ENCODE data around the gene TTC39C. TPM values are rescaled to one million over a fixed set of nuclear protein-coding genes. Genes with fewer than 3 reads are reported as not detected.

TTC39C gene
- polyA plus RNA-seq, 3 donors, result 4.3 to 29.5 (median 8.3) TPM

- no peak for DNase-seq
- TF ChIP-seq CTCF (IDR thresholded peaks at IDR 0.05), result no peak
- Mint-ChIP-seq H3K4me3 (no peak overlapping the region), H3K36me3 (peaks cover 0 to 2% of the 10 kb centered on the region in 2 donors), H3K4me1 (no peaks in the 10 kb centered on the region), H3K27ac (no peak overlapping the region), H3K9me3 (peaks cover 0 to 2% (median 0%) of the 10 kb centered on the region in 7 donors), H3K27me3 (ENCODE audit: low read depth in 3 of 3) (peaks cover 0 to 4% (median 0%) of the 10 kb centered on the region in 3 donors)
- Histone ChIP-seq H3K79me2 (ENCODE audit: insufficient read depth, low read length) (no peaks in the 10 kb centered on the region), H3K9me3 (replicated peaks in 1 of 2; ENCODE audit: control insufficient read depth in 1 of 2, insufficient read depth in 1 of 2, low read length in 2 of 2) (no peaks in the 10 kb centered on the region), H3K9ac (ENCODE audit: insufficient read depth, low read length, poor library complexity, severe bottlenecking) (no peak overlapping the region), H3K4me2 (replicated peaks; ENCODE audit: extremely low read depth, low read length, poor library complexity, severe bottlenecking) (no peak overlapping the region), H4K20me1 (ENCODE audit: insufficient read depth, low read length) (no peaks in the 10 kb centered on the region), H3K36me3 (replicated peaks in 1 of 2; ENCODE audit: control insufficient read depth in 1 of 2, insufficient read depth in 2 of 2, low read length in 2 of 2) (no peaks in the 10 kb centered on the region), H3K4me1 (ENCODE audit: control insufficient read depth in 1 of 2, insufficient read depth in 2 of 2, low read length in 2 of 2) (no peaks in the 10 kb centered on the region), H3K4me3 (replicated peaks in 1 of 3; ENCODE audit: low read depth in 2 of 3, low read length in 3 of 3) (no peak overlapping the region), H3K27me3 (ENCODE audit: control insufficient read depth in 2 of 2, insufficient read depth in 2 of 2, low read length in 2 of 2) (no peaks in the 10 kb centered on the region), H2AFZ (ENCODE audit: insufficient read depth, low read depth, low read length, poor library complexity, severe bottlenecking) (no peak overlapping the region), H3K27ac (ENCODE audit: low read depth in 1 of 2, low read length in 2 of 2) (no peak overlapping the region)
- no CpG with 5 or more reads among the region's 2 CpGs for WGBS (ENCODE audit: insufficient coverage)
- intact Hi-C loops (cut with micrococcal nuclease), result no loop called here
Measured at GRCh38 chr18:23992941-23993280, 21.6 kb upstream of the TTC39C start.

- H3K36me3 Mint-ChIP-seq, result no peaks in the 10 kb centered on the region
- no peaks in the 10 kb centered on the region for H3K36me3 ChIP-seq (replicated peaks in 1 of 2; ENCODE audit: control insufficient read depth in 1 of 2, insufficient read depth in 2 of 2, low read length in 2 of 2)
- H3K4me1 ChIP-seq (ENCODE audit: control insufficient read depth in 1 of 2, insufficient read depth in 2 of 2, low read length in 2 of 2), result no peaks in the 10 kb centered on the region
- H3K27ac Mint-ChIP-seq, result no peak overlapping the region
- H2AFZ ChIP-seq (ENCODE audit: insufficient read depth, low read depth, low read length, poor library complexity, severe bottlenecking), result no peak overlapping the region
- intact Hi-C loops (cut with micrococcal nuclease), result no loop called here
- H4K20me1 ChIP-seq (ENCODE audit: insufficient read depth, low read length), result no peaks in the 10 kb centered on the region
- DNase-seq, result no peak
- peaks cover 0 to 4% (median 0%) of the 10 kb centered on the region in 3 donors for H3K27me3 Mint-ChIP-seq (ENCODE audit: low read depth in 3 of 3)
- H3K9me3 Mint-ChIP-seq, result peaks cover 0 to 2% (median 0%) of the 10 kb centered on the region in 7 donors
- no peak for TF ChIP-seq CTCF (IDR thresholded peaks at IDR 0.05)
- H3K27ac ChIP-seq (ENCODE audit: low read depth in 1 of 2, low read length in 2 of 2), result no peak overlapping the region
- H3K27me3 ChIP-seq (ENCODE audit: control insufficient read depth in 2 of 2, insufficient read depth in 2 of 2, low read length in 2 of 2), result no peaks in the 10 kb centered on the region
- H3K79me2 ChIP-seq (ENCODE audit: insufficient read depth, low read length), result no peaks in the 10 kb centered on the region
- H3K9me3 ChIP-seq (replicated peaks in 1 of 2; ENCODE audit: control insufficient read depth in 1 of 2, insufficient read depth in 1 of 2, low read length in 2 of 2), result no peaks in the 10 kb centered on the region
- H3K9ac ChIP-seq (ENCODE audit: insufficient read depth, low read length, poor library complexity, severe bottlenecking), result no peak overlapping the region
- 91% methylated on average over 6 of the region's 9 CpGs for WGBS (ENCODE audit: insufficient coverage)
- H3K4me1 Mint-ChIP-seq, result no peaks in the 10 kb centered on the region
- H3K4me3 ChIP-seq (replicated peaks in 1 of 3; ENCODE audit: low read depth in 2 of 3, low read length in 3 of 3), result no peak overlapping the region
- no peak overlapping the region for H3K4me2 ChIP-seq (replicated peaks; ENCODE audit: extremely low read depth, low read length, poor library complexity, severe bottlenecking)
- H3K4me3 Mint-ChIP-seq, result no peak overlapping the region
Measured at GRCh38 chr18:23994361-23994902, 20.1 kb upstream of the TTC39C start.

All from CD14-positive monocyte (primary cell).